Measurements from ENCODE around the gene GLS. TPM values are rescaled to one million over a fixed set of nuclear protein-coding genes. Genes with fewer than 3 reads are reported as not detected.

The GLS gene
- polyA plus RNA-seq, 3 donors: 13.9 to 24.3 (median 22.6) TPM

- no peak overlapping the region for H3K27ac ChIP-seq (ENCODE audit: low read depth, low read length)
- 40 to 45% (median 42%) methylated on average over 4 of the region's 4 CpGs for WGBS, 3 donors
Observed at GRCh38 chr2:191014653-191015020, 134.0 kb downstream of the GLS start.

Other genes starting within 250 kb of the GLS start
- 10 to 100 TPM in 2 of 3 donors, 1 to 10 TPM in 1; 5.0 to 32.1 (median 21.1) TPM for gene NAB1, start 231.7 kb upstream of the GLS start, polyA plus RNA-seq
- 10 to 100 TPM; 19.9 to 43.8 (median 34.0) TPM for gene STAT1, start 133.3 kb downstream of the GLS start, polyA plus RNA-seq